Suppressor macrophage treated with lipopolysaccharide for 4 hours (primary cell): ENCODE results near the gene RAB9A.
A peak's percentile ranks its signal among the peaks of the same experiment; 100 is the strongest.
"Not testable (repeated sequence)": the region's sequence is repeated elsewhere in the genome, so short reads cannot be mapped to it uniquely, and the experiment has no call there.

Source experiments
- DNase-seq: peaks from one replicate; pipeline ENCODE4 v3.0.0-alpha.2; 2020

Gene RAB9A, protein sequence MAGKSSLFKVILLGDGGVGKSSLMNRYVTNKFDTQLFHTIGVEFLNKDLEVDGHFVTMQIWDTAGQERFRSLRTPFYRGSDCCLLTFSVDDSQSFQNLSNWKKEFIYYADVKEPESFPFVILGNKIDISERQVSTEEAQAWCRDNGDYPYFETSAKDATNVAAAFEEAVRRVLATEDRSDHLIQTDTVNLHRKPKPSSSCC

DNA sequence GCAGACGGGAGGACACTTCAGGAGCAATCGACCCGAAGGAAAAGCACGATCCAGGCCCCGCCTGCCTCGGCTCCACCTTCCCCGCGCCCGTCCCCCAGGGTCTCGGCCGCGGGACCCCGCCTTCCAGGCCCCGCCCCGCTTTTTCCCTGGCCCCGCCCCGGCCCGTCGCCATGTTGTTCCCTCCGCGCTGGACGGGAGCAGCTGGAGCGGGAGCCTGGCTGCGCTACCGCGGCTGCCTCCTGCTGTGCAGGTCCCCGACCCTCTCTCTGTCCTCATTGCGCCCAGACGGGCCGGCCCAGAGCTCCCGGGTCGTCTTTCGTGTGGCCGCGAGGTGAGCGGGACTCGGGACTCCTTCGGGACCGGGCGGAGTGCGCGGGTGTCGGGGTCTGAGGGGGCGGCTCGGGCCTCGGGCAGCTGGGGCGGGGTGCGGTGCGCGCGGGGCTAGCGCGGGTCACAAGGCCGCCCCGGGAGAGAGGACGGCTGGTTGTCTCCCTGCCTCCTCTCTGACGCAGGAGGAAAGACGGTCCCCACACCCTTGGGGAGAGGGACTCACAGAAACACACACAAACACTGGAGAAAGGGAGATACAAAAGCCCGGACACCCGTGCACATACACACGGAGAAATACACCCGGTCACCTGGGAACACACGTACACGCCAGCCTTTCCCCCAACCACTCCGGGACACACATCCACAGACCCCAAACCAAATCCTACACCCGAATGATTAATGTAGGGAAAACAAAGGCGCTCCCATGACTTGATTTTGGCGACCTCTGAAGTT is at the start of gene RAB9A:
TSS of gene RAB9A (plus strand) at position 171 of the 783 bp plus-strand sequence. CDS start 19,619 bp downstream, outside the sequence.
- DNase-seq = peak; percentile 84

DNA sequence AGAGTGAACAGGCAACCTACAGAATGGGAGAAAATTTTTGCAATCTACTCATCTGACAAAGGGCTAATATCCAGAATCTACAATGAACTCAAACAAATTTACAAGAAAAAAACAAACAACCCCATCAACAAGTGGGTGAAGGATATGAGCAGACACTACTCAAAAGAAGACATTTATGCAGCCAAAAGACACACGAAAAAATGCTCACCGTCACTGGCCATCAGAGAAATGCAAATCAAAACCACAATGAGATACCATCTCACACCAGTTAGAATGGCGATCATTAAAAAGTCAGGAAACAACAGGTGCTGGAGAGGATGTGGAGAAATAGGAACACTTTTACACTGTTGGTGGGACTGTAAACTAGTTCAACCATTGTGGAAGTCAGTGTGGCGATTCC is 47.2 kb upstream of the RAB9A start:
- DNase-seq = not testable (repeated sequence)

DNA sequence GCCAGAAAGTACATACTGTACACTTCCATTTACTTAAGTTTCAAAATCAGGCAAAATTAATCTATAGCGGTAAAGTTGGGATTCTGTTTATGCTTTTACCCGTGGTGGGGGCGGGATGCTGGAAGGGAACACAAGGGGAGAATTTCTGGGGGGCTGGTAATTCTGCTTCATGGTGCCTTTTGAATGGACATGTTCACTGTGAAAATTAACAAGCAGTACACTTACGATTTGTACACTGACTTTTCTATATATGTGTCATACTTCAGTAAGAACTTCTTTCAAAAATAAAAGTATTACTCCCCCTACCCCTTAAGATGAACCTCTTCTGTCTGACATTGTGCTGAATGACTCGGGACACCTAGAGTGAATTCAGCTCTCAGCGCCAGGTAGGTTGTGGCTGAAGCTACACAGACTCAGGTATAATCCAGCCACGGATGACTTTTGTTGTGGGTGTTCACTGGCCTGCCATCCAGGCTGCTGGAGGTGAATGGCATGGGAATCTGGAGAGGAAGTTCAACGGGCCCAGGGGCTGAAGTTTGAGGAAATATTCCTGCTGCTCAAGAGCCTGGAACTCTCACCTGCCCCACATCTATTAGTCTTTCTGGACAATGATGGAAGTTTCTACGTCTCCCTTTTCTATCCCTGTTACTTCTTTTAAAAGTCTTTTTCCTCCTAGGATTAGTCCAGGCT is 43.3 kb upstream of the RAB9A start:
- DNase-seq = no peak

- peak; percentile 47 for DNase-seq
These were observed 42.8 kb upstream of the RAB9A start for GRCh38 chrX:13646154-13646549.

DNA sequence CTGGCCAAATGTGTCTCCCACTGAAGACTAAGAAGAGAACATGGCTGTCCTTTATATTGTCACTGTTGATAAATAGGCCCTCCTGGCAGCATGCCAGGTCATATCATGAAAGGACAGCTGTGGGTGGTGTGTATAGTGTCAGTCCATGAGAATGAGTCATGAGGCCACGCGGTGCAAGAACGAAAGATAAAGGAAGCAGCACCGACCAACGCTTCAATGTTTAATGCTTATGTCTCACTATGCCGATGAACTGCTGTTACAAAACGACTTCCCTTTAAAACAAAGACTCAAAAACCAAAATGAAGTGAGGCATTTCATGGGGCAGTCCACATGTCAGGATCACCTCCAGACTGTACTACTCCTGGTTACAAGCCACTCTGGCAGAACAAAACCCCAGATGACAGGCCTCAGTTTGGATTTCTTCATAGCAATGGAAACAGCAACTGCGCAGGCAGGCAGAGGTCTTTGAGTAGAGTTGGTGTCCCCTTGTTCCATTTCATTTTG is 41.2 kb upstream of the RAB9A start:
- DNase-seq = peak; percentile 80

DNA sequence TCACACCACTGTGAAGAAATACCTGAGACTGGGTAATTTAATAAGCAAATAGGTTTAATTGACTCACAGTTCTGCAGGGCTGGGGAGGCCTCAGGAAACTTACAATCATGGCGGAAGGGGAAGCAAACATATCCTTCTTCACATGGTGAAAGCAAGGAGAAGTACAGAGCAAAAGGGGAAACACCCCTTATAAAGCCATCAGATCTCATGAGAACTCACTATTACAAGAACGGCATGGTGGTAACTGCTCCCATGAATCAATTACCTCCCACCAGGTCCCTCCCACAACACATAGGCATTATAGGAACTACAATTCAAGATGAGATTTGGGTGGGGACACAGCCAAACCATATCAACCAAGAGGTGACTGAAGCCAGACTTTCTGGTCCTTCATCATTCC is 40.6 kb upstream of the RAB9A start:
- not testable (repeated sequence) for DNase-seq

GRCh38 chrX:13649838-13650237 is 39.1 kb upstream of the RAB9A start:
- DNase-seq = no peak

- no peak for DNase-seq
These were observed 38.6 kb upstream of the RAB9A start for GRCh38 chrX:13650318-13650717.

- no peak for DNase-seq
These were observed 37.8 kb upstream of the RAB9A start for GRCh38 chrX:13651150-13651549.

- no peak for DNase-seq
These were observed 36.6 kb upstream of the RAB9A start for GRCh38 chrX:13652287-13652793.

GRCh38 chrX:13652850-13653693 is 35.9 kb upstream of the RAB9A start, which contains the start of gene TCEANC:
Gene TCEANC (plus strand): TSS chrX:13653141. CDS start chrX:13662509, 9,368 bp downstream.
- DNase-seq = peak; percentile 95

- no peak for DNase-seq
These were observed 34.8 kb upstream of the RAB9A start for GRCh38 chrX:13654116-13654515.

DNA sequence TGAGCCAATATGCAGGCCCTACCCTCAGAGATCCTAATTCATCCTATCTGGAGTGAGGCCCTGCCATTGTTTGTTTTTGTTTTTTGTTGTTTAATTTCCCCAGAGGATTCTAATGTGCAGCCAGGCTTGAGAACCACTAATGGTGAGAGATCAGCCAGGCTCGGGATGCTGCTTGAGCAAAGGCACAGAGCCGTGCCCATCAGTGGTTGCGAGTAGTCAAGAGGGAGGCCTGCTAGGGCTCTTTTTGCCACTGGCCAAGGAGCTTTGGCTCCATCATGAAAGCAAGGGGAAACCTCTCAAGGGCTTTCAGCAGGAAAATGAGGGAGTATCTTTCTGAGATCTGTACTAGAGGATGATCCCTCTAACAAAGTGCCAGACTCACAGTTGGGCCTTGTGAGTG is 33.3 kb upstream of the RAB9A start:
- DNase-seq = no peak

DNA sequence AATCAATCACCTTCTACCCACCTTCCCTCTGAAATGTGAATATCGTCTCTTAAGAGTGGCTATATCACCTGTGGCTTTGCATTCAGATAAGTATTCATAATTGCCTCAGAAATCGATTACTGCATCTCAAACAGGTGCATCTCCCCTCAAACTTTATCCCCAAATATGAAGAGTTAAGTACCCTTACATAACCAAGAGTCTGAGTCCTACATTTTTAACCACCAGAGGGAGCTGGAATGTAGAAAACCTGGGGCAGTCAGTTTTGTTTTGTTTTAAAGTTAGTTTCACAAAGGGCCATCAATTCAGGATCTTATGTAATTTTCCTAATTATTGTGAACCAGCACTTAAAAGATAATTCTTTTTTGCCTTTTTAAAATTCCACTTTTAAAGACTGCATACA is 30.3 kb upstream of the RAB9A start:
- peak; percentile 69 for DNase-seq

DNA sequence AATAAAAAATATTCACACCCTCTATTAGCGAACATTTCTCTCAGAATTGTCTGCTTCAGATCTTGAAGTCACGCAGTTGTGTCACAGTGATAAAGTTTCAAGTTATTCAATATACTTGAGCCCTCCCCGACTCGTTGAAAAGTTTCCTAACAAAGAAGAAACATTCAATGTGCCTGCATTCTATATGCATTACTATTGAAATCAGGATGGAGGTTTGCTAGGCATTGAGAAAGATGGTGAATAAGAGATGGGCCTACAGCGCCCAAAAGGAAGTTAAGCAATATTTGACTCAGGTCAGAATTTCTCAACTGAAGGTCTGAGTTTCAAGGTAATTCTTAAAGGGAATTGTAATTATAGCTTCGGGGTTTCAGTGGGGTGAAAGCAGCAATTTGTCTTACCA is 29.9 kb upstream of the RAB9A start:
- peak; percentile 50 for DNase-seq

DNA sequence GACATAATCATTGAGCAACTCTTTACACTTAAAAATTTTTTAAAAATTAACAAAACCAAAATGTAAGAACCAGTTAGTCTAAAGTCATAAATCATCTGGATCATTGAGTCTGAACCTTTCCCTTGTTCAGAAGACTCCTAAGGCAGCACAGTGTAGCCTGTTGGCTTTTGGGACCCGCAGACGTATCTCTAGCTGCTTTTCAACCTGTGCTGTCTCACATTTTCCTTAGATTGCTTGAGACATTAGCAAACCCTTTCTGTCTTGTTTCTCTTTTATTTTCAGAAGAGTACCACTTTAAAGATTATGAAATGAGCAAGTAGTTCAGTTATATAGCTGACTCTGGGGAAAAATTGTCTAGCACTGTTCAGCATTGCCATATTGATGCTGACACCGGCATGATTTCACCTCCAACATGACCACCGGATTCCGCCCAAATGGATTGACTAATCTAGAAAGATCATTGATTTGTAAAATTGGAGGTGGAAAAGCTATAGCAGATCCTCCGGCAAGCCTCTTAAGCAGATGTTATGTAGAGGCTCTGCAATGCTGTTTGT is 27.1 kb upstream of the RAB9A start:
- peak; percentile 45 for DNase-seq

DNA sequence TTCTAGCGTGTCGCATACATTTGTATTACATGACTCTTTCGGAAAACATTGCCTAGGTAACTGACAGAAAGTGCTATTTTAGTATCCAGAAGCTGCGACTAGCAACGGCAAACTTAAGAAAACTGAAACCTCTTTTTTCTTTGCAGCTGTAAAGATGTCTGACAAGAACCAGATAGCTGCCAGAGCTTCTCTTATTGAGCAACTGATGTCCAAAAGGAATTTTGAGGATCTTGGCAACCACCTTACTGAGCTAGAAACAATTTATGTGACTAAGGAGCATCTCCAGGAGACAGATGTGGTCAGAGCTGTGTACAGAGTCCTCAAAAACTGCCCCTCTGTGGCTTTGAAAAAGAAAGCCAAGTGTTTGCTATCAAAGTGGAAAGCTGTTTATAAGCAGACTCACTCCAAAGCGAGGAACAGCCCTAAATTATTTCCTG is 26.6 kb upstream of the RAB9A start:
- no peak for DNase-seq

DNA sequence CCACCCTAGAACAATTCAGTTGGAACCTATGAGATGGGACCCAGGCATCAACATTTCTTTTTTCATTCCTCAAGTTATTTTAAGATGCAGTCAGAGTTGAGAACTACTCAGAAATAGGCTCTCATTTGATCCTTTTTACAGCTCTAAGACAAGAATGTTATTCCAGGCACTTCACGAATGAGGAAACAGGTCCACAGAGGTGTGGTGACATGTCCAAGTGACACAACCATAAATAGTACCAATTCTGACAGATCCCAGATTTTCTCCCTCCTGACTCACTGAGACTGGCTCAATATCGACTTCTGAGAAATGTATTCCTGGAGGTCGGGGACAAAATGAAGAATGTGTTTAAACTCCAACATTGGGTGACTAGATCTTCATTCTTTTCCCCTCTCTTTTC is 24.9 kb upstream of the RAB9A start:
- DNase-seq = peak; percentile 12

DNA sequence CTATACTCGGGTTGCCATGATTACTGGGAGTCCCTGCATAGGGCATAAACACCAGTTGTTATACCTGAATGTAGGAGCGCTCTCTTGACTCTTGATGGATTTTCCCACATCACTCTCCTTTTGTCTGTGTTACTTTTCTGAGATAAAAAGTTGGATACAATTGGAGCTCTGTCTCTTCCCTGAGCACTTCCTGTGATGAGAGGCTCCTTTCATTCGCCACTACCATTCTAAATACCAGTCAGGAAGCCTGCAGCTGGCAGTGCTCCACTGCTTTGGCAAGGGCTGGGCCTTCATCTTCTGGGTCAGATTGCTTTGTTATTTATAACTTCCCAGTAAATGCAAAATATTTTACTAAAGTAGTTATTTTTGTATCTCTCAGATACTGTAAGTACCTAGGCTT is 22.1 kb upstream of the RAB9A start:
- no peak for DNase-seq

- no peak for DNase-seq
These were observed 21.0 kb upstream of the RAB9A start for GRCh38 chrX:13667919-13668318.

GRCh38 chrX:13669246-13669737 is 19.6 kb upstream of the RAB9A start:
- peak; percentile 83 for DNase-seq

GRCh38 chrX:13669755-13670154 is 19.2 kb upstream of the RAB9A start:
- not testable (repeated sequence) for DNase-seq
